ENCODE data around the gene COX17. TPM values are rescaled to one million over a fixed set of nuclear protein-coding genes. Genes with fewer than 3 reads are reported as not detected.

The COX17 gene
- total RNA-seq, 1 experiment from 2014 or later: 49.7 TPM

DNA sequence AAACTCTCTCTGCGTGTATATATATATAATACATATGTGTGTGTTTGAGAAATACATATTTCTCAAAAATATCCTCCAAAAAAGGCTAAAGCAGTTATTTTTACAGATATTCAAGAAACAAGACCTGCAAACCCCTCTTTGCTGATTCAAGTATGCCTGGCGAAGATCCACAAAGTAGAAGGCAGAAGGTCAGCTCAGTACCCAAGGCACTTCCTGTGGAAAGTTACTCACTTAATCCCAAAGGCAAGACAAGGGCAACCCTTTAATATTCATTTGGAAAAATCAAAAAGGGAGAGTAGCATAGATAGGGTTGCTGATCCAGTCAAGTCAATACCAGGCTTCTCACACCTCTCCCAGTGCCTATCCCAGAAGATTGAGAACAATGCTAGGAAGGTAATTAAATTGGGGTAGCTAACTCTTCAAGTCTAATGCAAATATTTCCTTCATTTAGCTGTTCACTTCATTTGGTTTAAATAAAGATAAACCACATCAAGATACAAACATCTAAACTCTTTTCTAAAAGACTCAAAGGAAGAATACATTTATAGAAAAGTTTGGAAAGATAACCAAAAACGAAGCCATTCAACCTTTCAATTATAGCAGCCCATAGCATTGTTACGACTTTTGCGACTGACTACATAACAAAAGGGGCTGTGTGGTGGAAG, 7.2 kb downstream of the COX17 start:
- no peaks in the 10 kb centered on the region for H3K27me3 ChIP-seq (replicated peaks; ENCODE audit: insufficient read depth, low read depth, low read length, poor library complexity)
- intact Hi-C loops (cut with micrococcal nuclease; ENCODE audit: unreplicated experiment): loop anchor here (10.0 kb wide), 1 partner anchor 425 kb away; the partner anchor contains the start of gene GSK3B
- no TSS peak for BruUV-seq (replicated peaks)
- no peaks in the 10 kb centered on the region for H3K9me3 ChIP-seq (ENCODE audit: low read depth, low read length, poor library complexity, severe bottlenecking)
- H3K36me3 ChIP-seq (ENCODE audit: insufficient read depth, low read length, poor library complexity, severe bottlenecking): peaks cover 26% of the 10 kb centered on the region
- ChIA-PET POLR2A (ENCODE audit: low non-redundant PET) (no interaction called here), CTCF (no interaction called here)
- H3K4me3 ChIP-seq (ENCODE audit: low read depth, low read length, poor library complexity, severe bottlenecking): no peak overlapping the region
- TF ChIP-seq, protein P1, sequence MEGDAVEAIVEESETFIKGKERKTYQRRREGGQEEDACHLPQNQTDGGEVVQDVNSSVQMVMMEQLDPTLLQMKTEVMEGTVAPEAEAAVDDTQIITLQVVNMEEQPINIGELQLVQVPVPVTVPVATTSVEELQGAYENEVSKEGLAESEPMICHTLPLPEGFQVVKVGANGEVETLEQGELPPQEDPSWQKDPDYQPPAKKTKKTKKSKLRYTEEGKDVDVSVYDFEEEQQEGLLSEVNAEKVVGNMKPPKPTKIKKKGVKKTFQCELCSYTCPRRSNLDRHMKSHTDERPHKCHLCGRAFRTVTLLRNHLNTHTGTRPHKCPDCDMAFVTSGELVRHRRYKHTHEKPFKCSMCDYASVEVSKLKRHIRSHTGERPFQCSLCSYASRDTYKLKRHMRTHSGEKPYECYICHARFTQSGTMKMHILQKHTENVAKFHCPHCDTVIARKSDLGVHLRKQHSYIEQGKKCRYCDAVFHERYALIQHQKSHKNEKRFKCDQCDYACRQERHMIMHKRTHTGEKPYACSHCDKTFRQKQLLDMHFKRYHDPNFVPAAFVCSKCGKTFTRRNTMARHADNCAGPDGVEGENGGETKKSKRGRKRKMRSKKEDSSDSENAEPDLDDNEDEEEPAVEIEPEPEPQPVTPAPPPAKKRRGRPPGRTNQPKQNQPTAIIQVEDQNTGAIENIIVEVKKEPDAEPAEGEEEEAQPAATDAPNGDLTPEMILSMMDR (conservative IDR thresholded peaks at IDR 0.05; ENCODE audit: low read depth, low read length): no peak
- TF ChIP-seq EZH2 (IDR thresholded peaks at IDR 0.05; ENCODE audit: borderline replicate concordance, low read depth, low read length, poor library complexity, severe bottlenecking): no peak
- peak; percentile 57 for DNase-seq (ENCODE audit: low spot score)
- peak overlapping the region; percentile 7 for H3K27ac ChIP-seq (ENCODE audit: low read depth, low read length, poor library complexity, severe bottlenecking)
- H3K4me1 ChIP-seq (ENCODE audit: insufficient read depth, low read length, poor library complexity, severe bottlenecking): peaks cover 8% of the 10 kb centered on the region

GRCh38 chr3:119665954-119666559, 11.1 kb downstream of the COX17 start:
- no peaks in the 10 kb centered on the region for H3K27me3 ChIP-seq (replicated peaks; ENCODE audit: insufficient read depth, low read depth, low read length, poor library complexity)
- ChIA-PET CTCF (no interaction called here), POLR2A (ENCODE audit: low non-redundant PET) (no interaction called here)
- no TSS peak for BruUV-seq (replicated peaks)
- peaks cover 6% of the 10 kb centered on the region for H3K36me3 ChIP-seq (ENCODE audit: insufficient read depth, low read length, poor library complexity, severe bottlenecking)
- DNase-seq (ENCODE audit: low spot score): no peak
- H3K27ac ChIP-seq (ENCODE audit: low read depth, low read length, poor library complexity, severe bottlenecking): no peak overlapping the region
- H3K4me3 ChIP-seq (ENCODE audit: low read depth, low read length, poor library complexity, severe bottlenecking): no peak overlapping the region
- intact Hi-C loops (cut with micrococcal nuclease; ENCODE audit: unreplicated experiment): no loop called here
- H3K9me3 ChIP-seq (ENCODE audit: low read depth, low read length, poor library complexity, severe bottlenecking): no peaks in the 10 kb centered on the region
- TF ChIP-seq EZH2 (IDR thresholded peaks at IDR 0.05; ENCODE audit: borderline replicate concordance, low read depth, low read length, poor library complexity, severe bottlenecking): no peak
- TF ChIP-seq, protein P1 (conservative IDR thresholded peaks at IDR 0.05; ENCODE audit: low read depth, low read length): no peak
- H3K4me1 ChIP-seq (ENCODE audit: insufficient read depth, low read length, poor library complexity, severe bottlenecking): peaks cover 24% of the 10 kb centered on the region

DNA sequence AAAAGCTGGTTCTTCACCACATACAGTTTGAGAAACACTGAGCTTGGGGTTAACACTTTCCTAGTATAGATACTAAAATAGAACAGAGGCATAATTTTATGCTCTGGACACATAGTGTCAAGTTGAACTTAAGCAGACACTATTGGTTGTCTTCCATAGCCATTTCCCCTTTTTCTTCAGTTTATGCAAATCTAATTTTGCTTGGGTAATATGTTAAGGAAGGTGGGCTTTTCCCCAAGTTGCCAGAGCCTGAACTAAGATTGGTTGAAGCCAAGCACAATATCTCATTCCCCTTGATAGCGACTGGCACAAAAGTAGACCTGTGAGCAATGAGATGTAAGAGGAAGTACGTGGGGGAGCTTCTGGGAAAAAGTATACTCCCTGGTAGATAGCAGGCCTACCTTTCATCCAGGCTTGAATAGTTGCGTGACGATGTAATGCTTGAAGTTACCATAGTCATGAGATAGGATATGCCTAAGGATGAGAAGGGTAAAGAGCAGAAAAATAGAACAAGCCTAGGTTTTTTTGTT, 12.3 kb downstream of the COX17 start:
- no peak for DNase-seq (ENCODE audit: low spot score)
- Histone ChIP-seq H3K4me1 (ENCODE audit: insufficient read depth, low read length, poor library complexity, severe bottlenecking) (peaks cover 22% of the 10 kb centered on the region), H3K27me3 (replicated peaks; ENCODE audit: insufficient read depth, low read depth, low read length, poor library complexity) (no peaks in the 10 kb centered on the region), H3K27ac (ENCODE audit: low read depth, low read length, poor library complexity, severe bottlenecking) (no peak overlapping the region), H3K36me3 (ENCODE audit: insufficient read depth, low read length, poor library complexity, severe bottlenecking) (no peaks in the 10 kb centered on the region), H3K4me3 (ENCODE audit: low read depth, low read length, poor library complexity, severe bottlenecking) (no peak overlapping the region), H3K9me3 (ENCODE audit: low read depth, low read length, poor library complexity, severe bottlenecking) (no peaks in the 10 kb centered on the region)
- intact Hi-C loops (cut with micrococcal nuclease; ENCODE audit: unreplicated experiment): no loop called here
- ChIA-PET POLR2A (ENCODE audit: low non-redundant PET) (no interaction called here), CTCF (no interaction called here)
- TF ChIP-seq EZH2 (IDR thresholded peaks at IDR 0.05; ENCODE audit: borderline replicate concordance, low read depth, low read length, poor library complexity, severe bottlenecking): no peak
- TF ChIP-seq, protein P1 (conservative IDR thresholded peaks at IDR 0.05; ENCODE audit: low read depth, low read length): no peak
- no TSS peak for BruUV-seq (replicated peaks)

Measured in A673 (cell line).